Measurements from ENCODE around the gene ALDOB.

ALDOB gene

DNA sequence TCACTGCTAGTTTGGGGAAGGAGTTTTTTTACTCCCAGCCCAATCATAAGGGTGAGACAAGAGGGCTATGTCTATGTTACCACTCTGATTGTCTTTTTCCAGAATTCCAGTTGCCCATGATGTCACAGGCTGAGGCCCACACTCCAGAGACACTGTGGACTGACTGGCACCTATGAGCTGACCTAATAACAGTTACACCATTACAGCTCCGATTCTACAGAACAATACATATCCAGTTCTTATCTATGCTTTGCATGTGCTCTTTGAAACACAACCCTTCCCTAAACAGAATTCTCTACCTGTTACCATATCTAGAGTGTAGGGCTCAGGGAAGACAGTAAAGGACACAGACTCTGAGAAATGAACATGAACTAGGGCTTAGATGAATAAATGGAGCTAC is 45.7 kb upstream of the ALDOB start:
- TF ChIP-seq, protein P1, sequence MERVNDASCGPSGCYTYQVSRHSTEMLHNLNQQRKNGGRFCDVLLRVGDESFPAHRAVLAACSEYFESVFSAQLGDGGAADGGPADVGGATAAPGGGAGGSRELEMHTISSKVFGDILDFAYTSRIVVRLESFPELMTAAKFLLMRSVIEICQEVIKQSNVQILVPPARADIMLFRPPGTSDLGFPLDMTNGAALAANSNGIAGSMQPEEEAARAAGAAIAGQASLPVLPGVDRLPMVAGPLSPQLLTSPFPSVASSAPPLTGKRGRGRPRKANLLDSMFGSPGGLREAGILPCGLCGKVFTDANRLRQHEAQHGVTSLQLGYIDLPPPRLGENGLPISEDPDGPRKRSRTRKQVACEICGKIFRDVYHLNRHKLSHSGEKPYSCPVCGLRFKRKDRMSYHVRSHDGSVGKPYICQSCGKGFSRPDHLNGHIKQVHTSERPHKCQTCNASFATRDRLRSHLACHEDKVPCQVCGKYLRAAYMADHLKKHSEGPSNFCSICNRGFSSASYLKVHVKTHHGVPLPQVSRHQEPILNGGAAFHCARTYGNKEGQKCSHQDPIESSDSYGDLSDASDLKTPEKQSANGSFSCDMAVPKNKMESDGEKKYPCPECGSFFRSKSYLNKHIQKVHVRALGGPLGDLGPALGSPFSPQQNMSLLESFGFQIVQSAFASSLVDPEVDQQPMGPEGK (CRISPR knock-in tag; IDR thresholded peaks at IDR 0.05; ENCODE audit: borderline replicate concordance) = no peak
- TF ChIP-seq, protein P2, sequence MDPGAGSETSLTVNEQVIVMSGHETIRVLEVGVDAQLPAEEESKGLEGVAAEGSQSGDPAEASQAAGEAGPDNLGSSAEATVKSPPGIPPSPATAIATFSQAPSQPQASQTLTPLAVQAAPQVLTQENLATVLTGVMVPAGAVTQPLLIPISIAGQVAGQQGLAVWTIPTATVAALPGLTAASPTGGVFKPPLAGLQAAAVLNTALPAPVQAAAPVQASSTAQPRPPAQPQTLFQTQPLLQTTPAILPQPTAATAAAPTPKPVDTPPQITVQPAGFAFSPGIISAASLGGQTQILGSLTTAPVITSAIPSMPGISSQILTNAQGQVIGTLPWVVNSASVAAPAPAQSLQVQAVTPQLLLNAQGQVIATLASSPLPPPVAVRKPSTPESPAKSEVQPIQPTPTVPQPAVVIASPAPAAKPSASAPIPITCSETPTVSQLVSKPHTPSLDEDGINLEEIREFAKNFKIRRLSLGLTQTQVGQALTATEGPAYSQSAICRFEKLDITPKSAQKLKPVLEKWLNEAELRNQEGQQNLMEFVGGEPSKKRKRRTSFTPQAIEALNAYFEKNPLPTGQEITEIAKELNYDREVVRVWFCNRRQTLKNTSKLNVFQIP (CRISPR knock-in tag; IDR thresholded peaks at IDR 0.05; ENCODE audit: borderline replicate concordance, low read depth) = no peak
- TF ChIP-seq TCF4 (CRISPR knock-in tag; IDR thresholded peaks at IDR 0.05; ENCODE audit: borderline replicate concordance) (no peak), ZC3H10 (CRISPR knock-in tag; IDR thresholded peaks at IDR 0.05) (no peak), ZNF8 (CRISPR knock-in tag; IDR thresholded peaks at IDR 0.05) (no peak), ZFP30 (CRISPR knock-in tag; IDR thresholded peaks at IDR 0.05) (no peak), ZNF70 (CRISPR knock-in tag; IDR thresholded peaks at IDR 0.05) (no peak), SNAI2 (CRISPR knock-in tag; IDR thresholded peaks at IDR 0.05) (no peak), GLIS3 (CRISPR knock-in tag; IDR thresholded peaks at IDR 0.05) (no peak), CSDC2 (CRISPR knock-in tag; IDR thresholded peaks at IDR 0.05) (no peak), ESRRG (CRISPR knock-in tag; IDR thresholded peaks at IDR 0.05) (no peak), RARB (CRISPR knock-in tag; IDR thresholded peaks at IDR 0.05) (no peak), ZFP3 (CRISPR knock-in tag; IDR thresholded peaks at IDR 0.05) (no peak), ZNF565 (CRISPR knock-in tag; conservative IDR thresholded peaks at IDR 0.05; ENCODE audit: low read depth) (no peak), ARNTL (CRISPR knock-in tag; IDR thresholded peaks at IDR 0.05; ENCODE audit: borderline replicate concordance, low read depth) (no peak), PPARA (CRISPR knock-in tag; IDR thresholded peaks at IDR 0.05; ENCODE audit: borderline replicate concordance) (no peak), OSR1 (CRISPR knock-in tag; IDR thresholded peaks at IDR 0.05) (no peak)
- TF ChIP-seq, protein P3, sequence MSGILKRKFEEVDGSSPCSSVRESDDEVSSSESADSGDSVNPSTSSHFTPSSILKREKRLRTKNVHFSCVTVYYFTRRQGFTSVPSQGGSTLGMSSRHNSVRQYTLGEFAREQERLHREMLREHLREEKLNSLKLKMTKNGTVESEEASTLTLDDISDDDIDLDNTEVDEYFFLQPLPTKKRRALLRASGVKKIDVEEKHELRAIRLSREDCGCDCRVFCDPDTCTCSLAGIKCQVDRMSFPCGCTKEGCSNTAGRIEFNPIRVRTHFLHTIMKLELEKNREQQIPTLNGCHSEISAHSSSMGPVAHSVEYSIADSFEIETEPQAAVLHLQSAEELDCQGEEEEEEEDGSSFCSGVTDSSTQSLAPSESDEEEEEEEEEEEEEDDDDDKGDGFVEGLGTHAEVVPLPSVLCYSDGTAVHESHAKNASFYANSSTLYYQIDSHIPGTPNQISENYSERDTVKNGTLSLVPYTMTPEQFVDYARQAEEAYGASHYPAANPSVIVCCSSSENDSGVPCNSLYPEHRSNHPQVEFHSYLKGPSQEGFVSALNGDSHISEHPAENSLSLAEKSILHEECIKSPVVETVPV (CRISPR knock-in tag; IDR thresholded peaks at IDR 0.05) = no peak
- TF ChIP-seq, protein P4, sequence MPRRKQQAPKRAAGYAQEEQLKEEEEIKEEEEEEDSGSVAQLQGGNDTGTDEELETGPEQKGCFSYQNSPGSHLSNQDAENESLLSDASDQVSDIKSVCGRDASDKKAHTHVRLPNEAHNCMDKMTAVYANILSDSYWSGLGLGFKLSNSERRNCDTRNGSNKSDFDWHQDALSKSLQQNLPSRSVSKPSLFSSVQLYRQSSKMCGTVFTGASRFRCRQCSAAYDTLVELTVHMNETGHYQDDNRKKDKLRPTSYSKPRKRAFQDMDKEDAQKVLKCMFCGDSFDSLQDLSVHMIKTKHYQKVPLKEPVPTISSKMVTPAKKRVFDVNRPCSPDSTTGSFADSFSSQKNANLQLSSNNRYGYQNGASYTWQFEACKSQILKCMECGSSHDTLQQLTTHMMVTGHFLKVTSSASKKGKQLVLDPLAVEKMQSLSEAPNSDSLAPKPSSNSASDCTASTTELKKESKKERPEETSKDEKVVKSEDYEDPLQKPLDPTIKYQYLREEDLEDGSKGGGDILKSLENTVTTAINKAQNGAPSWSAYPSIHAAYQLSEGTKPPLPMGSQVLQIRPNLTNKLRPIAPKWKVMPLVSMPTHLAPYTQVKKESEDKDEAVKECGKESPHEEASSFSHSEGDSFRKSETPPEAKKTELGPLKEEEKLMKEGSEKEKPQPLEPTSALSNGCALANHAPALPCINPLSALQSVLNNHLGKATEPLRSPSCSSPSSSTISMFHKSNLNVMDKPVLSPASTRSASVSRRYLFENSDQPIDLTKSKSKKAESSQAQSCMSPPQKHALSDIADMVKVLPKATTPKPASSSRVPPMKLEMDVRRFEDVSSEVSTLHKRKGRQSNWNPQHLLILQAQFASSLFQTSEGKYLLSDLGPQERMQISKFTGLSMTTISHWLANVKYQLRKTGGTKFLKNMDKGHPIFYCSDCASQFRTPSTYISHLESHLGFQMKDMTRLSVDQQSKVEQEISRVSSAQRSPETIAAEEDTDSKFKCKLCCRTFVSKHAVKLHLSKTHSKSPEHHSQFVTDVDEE (CRISPR knock-in tag; IDR thresholded peaks at IDR 0.05) = no peak
- TF ChIP-seq, protein P5, sequence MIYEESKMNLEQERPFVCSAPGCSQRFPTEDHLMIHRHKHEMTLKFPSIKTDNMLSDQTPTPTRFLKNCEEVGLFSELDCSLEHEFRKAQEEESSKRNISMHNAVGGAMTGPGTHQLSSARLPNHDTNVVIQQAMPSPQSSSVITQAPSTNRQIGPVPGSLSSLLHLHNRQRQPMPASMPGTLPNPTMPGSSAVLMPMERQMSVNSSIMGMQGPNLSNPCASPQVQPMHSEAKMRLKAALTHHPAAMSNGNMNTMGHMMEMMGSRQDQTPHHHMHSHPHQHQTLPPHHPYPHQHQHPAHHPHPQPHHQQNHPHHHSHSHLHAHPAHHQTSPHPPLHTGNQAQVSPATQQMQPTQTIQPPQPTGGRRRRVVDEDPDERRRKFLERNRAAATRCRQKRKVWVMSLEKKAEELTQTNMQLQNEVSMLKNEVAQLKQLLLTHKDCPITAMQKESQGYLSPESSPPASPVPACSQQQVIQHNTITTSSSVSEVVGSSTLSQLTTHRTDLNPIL (CRISPR knock-in tag; IDR thresholded peaks at IDR 0.05; ENCODE audit: low read depth) = no peak
- no peak for ATAC-seq

DNA sequence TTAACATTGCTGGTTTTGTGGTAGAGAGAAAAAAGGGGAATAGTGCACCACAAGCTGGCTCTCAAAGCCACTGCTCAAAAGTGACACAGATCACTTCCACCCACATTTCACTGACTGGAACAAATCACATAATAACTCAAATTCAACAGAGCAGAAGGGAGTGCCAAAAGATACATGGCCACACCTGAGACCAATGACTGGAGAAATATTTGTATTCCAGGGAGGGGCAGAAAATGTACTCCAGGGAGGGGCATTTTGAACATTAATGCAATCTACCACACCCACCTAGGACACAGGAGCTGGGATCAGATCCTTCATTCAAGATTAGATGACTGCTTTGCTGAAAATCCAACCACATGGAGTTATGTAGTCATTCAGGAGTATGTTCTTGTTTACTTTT is 44.8 kb upstream of the ALDOB start:
- TF ChIP-seq, protein P2 (CRISPR knock-in tag; IDR thresholded peaks at IDR 0.05; ENCODE audit: borderline replicate concordance, low read depth) = no peak
- TF ChIP-seq, protein P1 (CRISPR knock-in tag; IDR thresholded peaks at IDR 0.05; ENCODE audit: borderline replicate concordance) = no peak
- TF ChIP-seq PPARA (CRISPR knock-in tag; IDR thresholded peaks at IDR 0.05; ENCODE audit: borderline replicate concordance) (no peak), ARNTL (CRISPR knock-in tag; IDR thresholded peaks at IDR 0.05; ENCODE audit: borderline replicate concordance, low read depth) (no peak), ZNF70 (CRISPR knock-in tag; IDR thresholded peaks at IDR 0.05) (no peak)
- TF ChIP-seq, protein P5 (CRISPR knock-in tag; IDR thresholded peaks at IDR 0.05; ENCODE audit: low read depth) = no peak

More for the DNA sequence above, 44.8 kb upstream of the ALDOB start:
- no peak for ATAC-seq
